HPDE6-E6E7 (cell line): ENCODE results near the gene VEZT.

Experiments
- DNase-seq: peaks from one replicate; pipeline ENCODE4 v3.0.0; 2011; ENCODE audit warnings: missing footprints; ENCODE audit errors: extremely low spot score

The VEZT gene

DNA sequence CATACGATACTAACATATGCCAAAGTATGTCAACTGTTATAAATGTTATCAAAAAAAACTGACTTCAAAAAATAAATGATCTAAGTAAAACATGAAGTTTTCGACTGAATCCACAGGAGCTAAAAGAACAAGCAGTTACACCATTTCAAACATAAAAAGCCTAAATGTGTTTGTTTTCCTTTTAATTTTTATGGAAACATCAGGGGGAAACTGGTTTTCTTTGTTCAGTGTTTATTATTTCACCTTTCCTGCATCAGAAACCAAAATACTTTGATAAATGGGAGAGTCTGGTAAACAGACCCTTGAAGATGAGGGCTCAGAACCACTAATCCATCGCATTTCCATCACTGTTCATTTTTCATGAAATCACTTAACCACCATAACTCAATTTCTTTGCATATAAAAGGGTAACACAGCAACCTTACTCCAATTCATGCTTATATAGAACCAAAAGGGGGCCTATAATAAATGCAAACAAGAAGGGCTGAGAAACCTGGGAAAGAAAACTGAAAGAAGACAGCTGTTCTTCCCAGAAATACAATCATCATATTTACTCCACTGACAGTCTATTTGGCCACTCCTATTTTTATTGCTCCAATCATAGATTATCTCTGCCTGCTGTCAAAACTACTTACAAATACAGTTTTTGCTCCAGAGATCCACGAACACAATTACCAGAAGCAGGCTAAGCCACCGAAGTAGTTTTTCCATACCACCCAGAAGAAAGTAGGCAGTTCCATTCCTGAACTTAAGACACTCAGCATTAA lies 17.3 kb upstream of the VEZT start:
- no peak for DNase-seq

DNA sequence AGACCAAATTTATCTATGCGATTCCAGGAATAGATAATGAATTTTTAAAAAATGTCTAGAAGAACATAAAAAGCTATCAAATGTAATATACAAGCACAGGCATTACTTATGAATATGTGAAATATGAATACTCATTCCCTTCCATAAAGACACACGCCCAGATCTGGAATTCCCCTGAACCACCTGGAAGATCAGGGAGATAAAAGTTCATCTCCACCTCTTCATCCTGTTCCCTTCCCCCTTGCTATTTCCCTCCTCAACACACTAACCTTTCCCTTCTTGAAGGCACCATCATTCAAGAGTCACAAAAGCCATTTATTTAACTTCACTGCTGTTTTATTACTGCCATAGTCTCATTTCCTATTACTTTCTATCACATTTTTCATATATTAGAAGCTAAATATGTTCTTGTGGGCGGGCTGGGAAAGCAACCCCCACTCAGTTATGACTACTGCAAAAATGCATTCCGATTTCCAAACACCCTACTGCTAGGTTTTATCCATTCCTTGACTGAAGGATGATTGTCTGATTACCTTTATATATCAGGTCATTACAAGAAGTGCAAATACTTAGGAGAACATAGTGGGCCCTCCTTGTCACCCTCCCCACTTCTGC lies 16.4 kb upstream of the VEZT start:
- DNase-seq = peak; percentile 23

DNA sequence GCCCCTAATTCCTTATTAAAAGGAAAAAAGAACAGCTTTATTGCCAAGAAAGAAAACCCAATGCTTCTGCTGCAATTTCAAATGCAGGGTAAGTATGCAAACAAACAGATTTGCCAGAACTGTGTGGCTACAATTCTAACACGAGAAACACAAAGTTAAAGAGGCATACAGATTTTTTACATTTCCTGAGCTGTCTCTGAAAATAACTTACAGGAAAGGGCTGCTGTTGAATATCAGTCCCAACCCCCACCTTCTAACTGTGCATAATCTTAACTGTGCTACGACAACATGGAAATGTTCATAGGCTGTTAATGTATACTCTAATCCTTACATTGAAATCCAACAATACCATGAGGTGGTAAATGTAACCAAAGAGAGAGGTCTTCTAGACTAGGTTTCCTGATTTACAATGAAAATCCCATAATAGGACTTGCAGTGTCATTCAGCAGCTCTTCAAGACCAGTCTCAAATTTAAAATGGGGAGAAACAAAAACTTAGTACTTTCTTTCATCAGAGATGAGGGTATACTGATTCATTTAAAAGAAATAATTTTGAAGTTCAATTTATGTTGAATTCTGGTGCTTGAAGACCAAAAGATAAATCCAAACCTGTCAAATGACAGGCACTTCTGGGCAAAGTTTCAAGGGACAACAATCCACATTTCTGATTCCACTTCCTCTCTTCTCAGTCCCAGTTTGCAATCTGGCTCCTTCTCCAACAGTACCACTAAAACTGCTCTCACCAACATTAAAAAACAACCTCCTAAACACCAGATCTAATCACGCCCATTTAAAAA lies 14.7 kb upstream of the VEZT start:
- no peak for DNase-seq

DNA sequence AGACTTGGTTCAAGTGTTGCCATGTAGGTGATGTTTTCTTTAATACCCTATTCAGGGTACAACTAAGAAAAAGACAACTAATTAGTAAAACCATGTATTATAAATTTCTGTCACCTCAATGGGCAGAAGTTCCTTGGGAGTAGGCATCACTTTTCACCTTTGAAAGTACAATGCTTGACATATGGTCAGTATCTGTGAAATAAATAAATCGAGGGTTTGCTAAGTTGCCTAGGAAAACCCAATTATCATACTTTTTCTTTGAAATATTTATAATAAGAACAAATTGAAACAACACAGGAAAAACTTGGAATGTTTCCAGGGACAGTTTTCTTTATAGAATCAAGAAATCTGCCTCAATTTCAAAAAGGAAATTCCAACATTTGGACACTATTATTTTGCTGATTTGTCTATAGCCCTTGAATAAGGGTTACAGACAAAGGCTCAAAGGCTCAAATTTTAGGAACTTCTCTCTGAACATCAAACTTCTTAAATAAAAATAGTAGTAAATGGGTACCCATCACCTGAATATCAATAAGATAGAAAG lies 14.0 kb upstream of the VEZT start:
- DNase-seq = no peak

DNA sequence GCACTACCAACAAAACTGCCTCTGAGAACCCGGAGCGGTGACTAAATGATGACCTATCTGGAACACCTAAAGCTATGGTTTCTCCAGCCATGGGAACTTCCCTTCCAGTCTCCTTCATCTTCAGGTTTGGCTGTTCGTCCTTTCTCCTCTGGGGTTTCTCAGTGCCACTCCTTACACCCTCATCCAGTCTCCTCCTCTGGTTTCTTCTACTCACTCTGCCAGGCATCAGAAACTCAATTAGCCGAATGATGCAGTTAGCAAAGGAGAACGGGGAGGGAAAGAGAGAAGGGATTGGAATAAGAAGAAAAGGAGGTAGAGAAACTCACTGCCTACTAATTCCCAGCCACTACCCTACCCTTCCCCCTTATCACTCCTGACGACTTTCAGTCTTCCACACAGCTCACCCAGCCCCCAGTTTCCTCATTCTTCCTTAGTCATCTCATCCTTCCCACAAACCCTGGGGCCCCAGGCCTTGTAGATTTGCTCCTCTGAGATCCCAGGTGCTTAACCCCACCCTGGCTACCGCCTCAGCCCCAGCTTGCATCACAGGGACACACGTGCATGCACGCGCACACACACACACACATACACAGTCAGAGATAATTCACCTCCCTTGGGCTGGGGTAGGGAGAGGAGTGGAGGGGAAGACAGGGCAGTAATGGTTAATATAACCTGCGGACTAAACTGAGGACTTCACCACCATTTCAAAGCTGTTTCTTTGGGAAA lies 13.3 kb upstream of the VEZT start:
- DNase-seq = peak; percentile 95

DNA sequence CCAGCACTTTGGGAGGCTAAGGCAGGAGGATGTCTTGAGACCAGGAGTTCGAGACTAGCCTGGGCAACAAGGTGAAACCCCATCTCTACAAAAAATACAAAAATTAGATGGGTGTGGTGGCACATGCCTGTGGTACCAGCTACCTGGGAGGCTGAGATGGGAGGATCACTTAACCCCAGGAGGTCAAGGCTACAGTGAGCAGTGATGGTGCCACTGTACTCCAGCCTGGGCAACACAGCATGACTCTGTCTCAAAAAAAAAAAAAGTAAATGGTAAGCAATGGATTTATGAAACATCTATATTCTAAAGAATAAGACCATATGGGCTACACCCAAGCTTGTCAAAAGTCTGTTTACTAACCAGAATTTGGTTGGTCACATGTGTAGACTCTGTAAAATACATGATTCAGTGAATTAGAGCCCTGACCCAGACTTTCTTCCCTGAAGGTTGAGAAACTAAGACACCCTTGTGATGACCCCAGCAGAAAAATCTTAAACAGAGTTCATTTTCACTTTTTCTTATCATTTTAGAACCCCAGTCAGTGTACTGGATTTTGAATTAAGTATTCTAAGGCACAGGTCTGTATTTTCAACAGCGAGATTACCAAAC lies 12.5 kb upstream of the VEZT start:
- DNase-seq = no peak

DNA sequence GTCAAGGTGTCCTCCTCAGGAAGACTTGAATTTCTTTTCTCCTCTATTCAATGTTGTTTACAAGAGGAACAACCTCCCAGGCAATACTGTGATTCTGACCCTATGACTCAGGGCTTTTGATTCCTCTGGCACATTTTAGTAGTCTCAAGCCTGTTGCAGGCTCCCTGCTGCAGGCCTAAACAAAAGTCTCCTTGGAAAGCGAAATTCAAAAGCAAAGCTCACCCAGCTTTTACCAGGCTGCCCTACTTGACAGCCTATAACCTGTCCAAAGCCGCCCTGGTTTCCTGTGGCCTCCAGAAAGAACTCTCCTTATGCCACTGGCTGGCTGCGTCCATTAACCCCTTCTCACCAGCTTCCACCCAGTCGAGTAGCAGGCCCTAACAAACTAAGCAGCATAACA lies 11.9 kb upstream of the VEZT start:
- peak; percentile 45 for DNase-seq

DNA sequence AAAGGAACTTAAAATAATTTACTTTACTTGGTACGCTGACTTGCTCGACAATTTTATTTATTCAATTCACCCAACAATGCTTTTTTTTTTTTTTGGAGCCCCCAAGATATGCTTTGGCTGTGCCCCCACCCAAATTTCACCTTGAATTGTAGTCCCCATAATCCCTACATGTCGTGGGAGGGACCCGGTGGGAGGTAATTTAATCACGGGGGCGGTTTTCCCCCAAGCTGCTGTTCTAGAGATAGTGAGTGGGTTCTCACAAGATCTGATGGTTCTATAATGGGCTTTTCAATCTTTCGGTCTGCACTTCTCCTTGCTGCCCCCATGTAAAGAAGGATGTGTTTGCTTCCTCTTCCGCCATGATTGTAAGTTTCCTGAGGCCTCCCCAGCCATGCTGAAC lies 10.7 kb upstream of the VEZT start:
- no peak for DNase-seq

DNA sequence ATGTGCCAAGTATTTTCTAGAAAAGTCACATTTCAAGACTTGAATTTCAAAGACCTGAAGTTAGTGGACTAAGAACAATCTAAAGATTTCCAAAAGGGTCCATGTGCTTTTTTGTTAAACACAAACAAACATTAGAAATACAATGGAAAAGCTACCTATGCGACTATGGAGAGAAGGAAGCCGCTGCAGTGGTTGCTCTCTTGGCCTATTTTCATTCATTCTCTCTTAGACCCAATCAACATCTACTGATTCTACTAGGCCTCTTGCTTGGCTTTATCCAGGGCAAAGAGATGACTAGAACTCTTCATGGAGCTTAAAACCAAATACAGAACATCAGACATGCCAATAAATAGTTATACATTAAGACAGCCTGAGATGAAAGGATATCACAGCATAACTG lies 10.2 kb upstream of the VEZT start:
- no peak for DNase-seq

DNA sequence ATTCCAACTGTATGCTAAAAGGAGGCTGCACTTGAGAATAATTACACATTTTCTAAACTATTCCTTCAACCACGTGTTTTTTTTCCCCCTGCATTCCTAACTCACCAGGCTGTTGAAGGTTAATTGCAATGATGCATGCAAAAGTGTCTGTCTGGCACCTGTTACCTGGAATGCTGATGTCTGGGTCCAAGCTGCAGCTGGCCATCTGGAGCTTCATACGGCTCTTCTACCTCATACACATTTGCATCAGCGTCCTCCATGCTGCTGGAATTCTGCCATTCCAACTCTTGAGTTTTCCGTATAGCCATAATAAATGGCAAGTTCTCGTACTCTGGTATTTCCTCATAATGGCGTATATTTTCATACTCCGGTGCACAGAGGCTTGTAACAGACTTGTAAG lies 8.9 kb upstream of the VEZT start:
- no peak for DNase-seq

DNA sequence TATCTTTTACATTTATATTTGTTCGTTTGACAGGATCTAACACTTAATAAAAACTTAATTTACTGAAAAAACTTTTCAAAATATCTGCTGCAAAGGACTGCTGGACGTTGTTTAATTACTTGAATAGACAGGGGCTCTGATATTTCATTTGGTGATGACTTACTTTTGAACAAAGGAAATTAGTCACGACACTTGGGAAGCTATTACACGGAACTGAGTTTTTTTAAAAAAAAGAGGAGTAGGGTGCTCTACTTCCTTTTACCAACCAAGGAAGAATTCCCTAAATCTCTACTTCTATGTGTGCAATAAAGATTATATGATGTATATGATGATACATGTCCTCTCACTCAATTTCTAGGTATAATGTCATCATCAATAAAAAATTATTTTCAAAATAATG lies 5.0 kb upstream of the VEZT start:
- peak; percentile 15 for DNase-seq

DNA sequence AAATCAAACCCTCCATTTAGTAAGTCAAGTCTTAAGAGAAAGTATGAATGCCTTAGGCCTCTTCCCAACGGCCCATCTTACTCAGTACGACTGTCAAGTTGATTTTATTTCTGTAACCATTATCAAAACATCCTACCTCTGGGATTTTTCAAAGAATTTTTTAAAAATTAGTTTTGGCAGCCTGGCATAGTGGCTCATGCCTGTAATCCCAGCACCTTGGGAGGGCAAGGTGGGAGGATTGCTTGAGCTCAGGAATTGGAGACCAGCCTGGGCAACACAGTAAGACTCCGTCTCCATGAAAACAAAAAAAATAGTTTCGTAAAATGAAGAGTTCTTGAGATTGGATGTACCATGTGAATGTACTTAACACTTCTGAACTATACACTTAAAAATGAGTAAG lies 4.5 kb upstream of the VEZT start:
- no peak for DNase-seq

DNA sequence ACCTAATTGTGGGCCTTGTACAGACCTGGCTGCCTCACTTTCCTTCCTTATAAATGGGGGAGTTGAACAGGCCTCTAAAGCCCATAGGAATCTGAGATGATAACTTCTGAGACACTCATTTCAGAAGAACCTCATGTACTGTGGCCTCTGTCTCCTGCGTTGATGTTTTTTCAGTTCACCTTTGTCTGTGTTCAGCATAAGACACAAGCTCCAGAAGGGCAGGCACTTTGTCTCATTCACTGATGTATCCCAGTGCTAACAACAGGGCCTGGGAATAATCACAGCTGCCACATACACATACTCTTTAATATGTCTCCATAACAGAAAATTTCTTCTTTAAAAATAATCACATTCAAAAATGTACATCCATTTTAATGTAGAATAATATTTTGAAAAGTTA lies 3.7 kb upstream of the VEZT start:
- DNase-seq = no peak

DNA sequence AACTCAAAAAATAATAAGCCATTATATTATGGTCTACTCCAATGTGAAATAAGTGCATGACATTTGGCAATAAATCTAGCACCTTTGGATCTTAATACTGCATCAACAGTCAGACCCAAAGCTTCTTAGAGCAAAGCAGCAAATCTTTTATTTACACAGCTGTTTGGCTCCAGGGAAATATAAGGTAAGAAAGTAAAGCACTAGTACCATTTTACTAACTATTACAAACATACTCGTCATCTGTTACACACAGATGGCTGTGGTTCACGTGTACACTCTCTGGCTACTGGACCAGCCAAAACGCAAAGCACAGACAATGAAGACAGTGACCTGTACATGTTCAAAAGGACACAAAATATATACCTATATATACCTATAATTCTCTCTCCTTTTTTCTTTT lies 3.1 kb upstream of the VEZT start:
- DNase-seq = peak; percentile 11

DNA sequence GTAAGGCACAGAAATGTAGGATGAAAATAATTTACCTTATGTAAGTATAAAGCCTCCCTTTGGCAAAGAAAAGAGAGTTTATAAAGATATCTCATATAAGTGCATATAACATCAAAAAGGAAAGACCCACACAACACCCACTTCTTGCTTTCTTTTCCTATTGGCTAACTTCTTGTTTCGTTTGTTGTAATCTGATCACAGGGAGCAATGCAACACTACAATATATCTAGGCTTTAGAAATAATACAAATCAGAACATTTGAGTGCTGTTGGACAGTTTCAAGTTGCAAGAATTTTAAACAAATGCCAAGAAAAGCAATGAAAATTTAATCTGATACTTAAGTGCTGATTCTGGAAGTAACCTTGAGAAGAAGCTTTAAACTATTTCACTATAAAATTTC lies 1.7 kb upstream of the VEZT start:
- no peak for DNase-seq

DNA sequence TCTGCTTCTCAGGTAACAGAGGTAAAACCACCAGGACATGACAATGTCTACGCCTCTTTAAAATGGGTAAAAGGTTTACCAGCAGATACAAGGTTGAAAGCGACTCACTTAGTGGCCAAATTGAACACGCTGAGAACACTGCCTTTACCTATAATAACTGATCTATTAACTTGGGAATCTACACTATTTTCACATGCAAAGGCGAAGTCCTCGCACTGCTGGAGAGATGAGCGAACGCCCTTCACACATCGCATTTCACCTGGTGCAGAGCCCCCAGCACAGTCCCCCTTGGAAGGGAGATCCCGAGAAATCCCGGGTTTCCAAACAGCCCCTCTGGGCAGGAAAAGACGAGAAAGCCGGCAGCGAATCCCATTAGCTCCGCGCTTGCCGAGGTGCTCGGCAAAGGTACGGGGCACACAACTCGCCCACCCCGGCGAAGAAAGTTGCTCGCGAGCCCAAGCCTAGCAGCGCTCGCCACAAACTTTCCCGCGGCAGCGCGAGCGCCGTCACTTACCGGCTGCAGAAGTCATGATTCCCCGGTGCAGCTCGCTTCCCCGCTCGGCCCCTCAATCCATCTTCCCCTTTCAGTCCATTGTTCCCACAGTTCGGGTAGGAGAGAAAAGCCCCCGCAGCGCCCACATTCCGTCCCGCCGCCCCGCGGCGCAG lies 763 bp upstream of the VEZT start:
- DNase-seq = no peak

DNA sequence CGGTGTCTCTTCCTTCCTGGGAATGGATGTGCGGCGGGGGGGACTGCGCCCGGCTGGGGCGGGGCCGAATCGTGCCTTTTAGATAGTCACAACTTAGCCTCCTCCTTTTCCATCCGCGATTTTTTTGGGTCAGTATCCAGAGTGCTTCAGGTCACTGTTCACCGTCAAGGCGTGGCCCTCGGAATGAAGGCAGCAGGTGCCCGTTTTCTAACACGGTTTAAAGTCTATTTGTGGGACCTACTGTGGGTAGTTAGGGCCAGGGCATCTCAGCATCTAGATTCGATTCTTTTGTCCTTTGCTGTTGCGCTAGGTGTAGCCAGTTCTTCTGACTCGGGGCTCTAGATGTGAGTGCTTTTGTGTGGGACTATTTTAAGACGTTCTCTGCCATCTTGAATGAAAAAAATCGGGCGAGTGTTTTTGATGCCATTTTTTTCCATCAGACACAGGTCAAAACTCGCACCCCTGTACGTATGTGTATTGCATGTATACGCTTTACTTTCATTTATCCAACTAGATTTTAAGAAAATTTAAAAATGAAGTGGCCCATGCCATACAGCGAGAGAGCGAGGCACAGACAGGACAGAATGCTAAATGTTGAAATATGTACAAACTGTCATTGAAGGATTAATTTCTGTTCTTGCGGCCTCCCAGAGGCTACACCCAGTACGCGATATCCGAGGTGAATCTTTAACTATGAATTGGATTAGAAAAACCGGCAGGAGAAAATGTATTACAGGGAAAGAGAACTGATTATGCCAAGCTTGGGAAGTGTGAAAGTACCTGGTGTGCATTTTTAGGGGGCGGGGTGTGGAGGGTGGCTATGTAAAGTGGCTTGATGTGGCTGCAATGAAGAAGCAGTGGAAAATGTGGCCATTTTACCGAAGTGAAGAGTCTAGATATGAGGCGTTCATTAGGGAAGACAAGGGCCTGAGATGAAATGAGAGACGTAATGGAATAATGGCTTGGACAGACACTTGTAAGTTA lies 835 bp downstream of the VEZT start:
- DNase-seq = peak; percentile 54

DNA sequence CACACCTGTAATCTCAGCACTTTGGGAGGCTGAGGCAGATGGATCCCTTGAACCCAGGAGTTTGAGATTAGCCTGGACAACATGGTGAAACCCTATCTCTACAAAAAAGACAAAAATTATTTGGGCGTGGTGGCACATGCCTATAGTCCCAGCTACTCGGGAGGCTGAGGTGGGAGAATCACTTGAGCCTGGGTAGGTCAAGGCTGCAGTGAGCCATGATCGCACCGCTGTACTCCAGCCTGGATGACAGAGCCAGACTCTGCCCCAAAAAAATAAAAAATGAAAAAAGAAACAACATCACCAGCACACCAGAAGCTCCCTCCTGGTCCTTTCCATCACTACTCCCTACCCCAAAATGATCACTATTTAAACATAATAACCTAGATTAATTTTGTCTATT lies 2.6 kb downstream of the VEZT start:
- no peak for DNase-seq

DNA sequence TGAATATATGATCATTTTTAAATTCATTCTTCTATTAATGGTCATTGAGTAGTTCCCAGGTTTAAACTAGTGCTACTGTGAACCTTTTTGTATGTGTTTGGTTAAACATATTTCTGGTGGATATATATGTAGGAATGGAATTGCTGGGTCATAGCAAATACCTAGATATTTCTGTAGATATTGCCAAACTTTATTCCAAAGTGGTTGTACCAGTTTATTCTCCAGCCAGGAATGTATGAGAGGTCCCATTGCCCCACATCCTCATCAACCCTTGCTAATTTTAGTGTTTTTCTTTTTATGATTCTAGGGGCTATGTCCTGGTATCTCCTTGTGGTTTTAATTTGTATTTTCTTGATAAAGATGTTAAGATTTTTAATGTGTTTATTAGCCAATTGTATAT lies 3.1 kb downstream of the VEZT start:
- DNase-seq = no peak
